Astrocyte (in vitro differentiated cells and primary cell): ENCODE data around the gene FDPS. TPM values are rescaled to one million over a fixed set of nuclear protein-coding genes. Genes with fewer than 3 reads are reported as not detected.
"Not testable (repeated sequence)": the region's sequence is repeated elsewhere in the genome, so short reads cannot be mapped to it uniquely, and the experiment has no call there.

Experiments
- DNase-seq: peaks from one replicate; pipeline ENCODE4 v3.0.0-alpha.2; 2010; ENCODE audit warnings: low read depth
- FAIRE-seq: peaks from 2 replicates; lab custom pipeline; 2011; peaks lifted over from hg19 to GRCh38; lab: Jason Lieb, UNC
- H2AFZ ChIP-seq: 2 replicates; pipeline ENCODE4 v1.6.0; 2012; ENCODE audit warnings: low read depth, low read length, inconsistent platforms
- H3K27ac ChIP-seq: 2 replicates; pipeline ENCODE4 v1.5.1; 2011; ENCODE audit warnings: low read depth, low read length, inconsistent platforms
- H3K27me3 ChIP-seq: 2 replicates; pipeline ENCODE4 v1.6.0; 2011; ENCODE audit warnings: low read length, inconsistent platforms; ENCODE audit not compliant: insufficient read depth
- H3K36me3 ChIP-seq: 2 replicates; pipeline ENCODE4 v1.5.1; 2011; ENCODE audit warnings: low read length, inconsistent platforms; ENCODE audit not compliant: insufficient read depth
- H3K4me1 ChIP-seq: 2 replicates; pipeline ENCODE4 v1.5.1; 2011; ENCODE audit warnings: low read length, inconsistent platforms; ENCODE audit not compliant: insufficient read depth
- H3K4me2 ChIP-seq: 2 replicates; pipeline ENCODE4 v1.6.0; 2012; ENCODE audit warnings: low read length, inconsistent platforms
- H3K4me3 ChIP-seq: 2 replicates; pipeline ENCODE4 v1.5.1; 2011; ENCODE audit warnings: low read depth, mild to moderate bottlenecking, low read length, inconsistent platforms; ENCODE audit not compliant: insufficient read depth
- H3K79me2 ChIP-seq: 2 replicates; pipeline ENCODE4 v1.6.0; 2012; ENCODE audit warnings: mild to moderate bottlenecking, low read length, inconsistent platforms; ENCODE audit not compliant: insufficient read depth
- H3K9ac ChIP-seq: 2 replicates; pipeline ENCODE4 v1.6.0; 2012; ENCODE audit warnings: mild to moderate bottlenecking, low read length, inconsistent platforms
- H3K9me3 ChIP-seq: 2 replicates; pipeline ENCODE4 v1.5.1; 2012; ENCODE audit warnings: low read depth, mild to moderate bottlenecking, low read length, inconsistent platforms; ENCODE audit not compliant: insufficient read depth
- H4K20me1 ChIP-seq: 2 replicates; pipeline ENCODE4 v1.6.0; 2012; ENCODE audit warnings: low read length, inconsistent platforms; ENCODE audit not compliant: insufficient read depth
- H3K27ac Mint-ChIP-seq: one replicate; pipeline ENCODE4 v1.8.0; 2021; ENCODE audit warnings: mild to moderate bottlenecking, mixed read lengths; ENCODE audit not compliant: unreplicated experiment
- H3K27me3 Mint-ChIP-seq: one replicate; pipeline ENCODE4 v1.8.0; 2021; ENCODE audit warnings: low read depth, mixed read lengths; ENCODE audit not compliant: unreplicated experiment
- H3K36me3 Mint-ChIP-seq: one replicate; pipeline ENCODE4 v1.8.0; 2021; ENCODE audit warnings: low read depth, mixed read lengths; ENCODE audit not compliant: unreplicated experiment
- H3K4me1 Mint-ChIP-seq: one replicate; pipeline ENCODE4 v1.8.0; 2021; ENCODE audit warnings: low read depth, mixed read lengths; ENCODE audit not compliant: unreplicated experiment
- H3K4me3 Mint-ChIP-seq: one replicate; pipeline ENCODE4 v1.8.0; 2021; ENCODE audit warnings: mild to moderate bottlenecking, moderate library complexity, mixed read lengths; ENCODE audit not compliant: unreplicated experiment
- H3K9me3 Mint-ChIP-seq: one replicate; pipeline ENCODE4 v1.8.0; 2021; ENCODE audit warnings: mild to moderate bottlenecking, mixed read lengths; ENCODE audit not compliant: unreplicated experiment
- CTCF ChIP-seq: IDR thresholded peaks from 2 replicates; pipeline ENCODE4 v1.5.1; 2011; ENCODE audit warnings: low read depth, mild to moderate bottlenecking, inconsistent platforms, low read length, moderate library complexity; ENCODE audit not compliant: insufficient read depth
- EZH2 ChIP-seq: IDR thresholded peaks from 2 replicates; pipeline ENCODE4 v1.6.1; 2012; ENCODE audit warnings: mild to moderate bottlenecking, low read length, inconsistent platforms; ENCODE audit not compliant: insufficient read depth
- total RNA-seq: library from RNA; stranded (reverse); gene quantifications from 2 replicates; pipeline ENCODE4 v1.2.1, GENCODE V29; 2021

FDPS gene
- total RNA-seq, 1 donor from 2014 or later = 217 TPM

- Mint-ChIP-seq H3K27ac (no peak overlapping the region), H3K9me3 (peaks cover 2% of the 10 kb centered on the region), H3K27me3 (peaks cover 17% of the 10 kb centered on the region), H3K36me3 (peaks cover 9% of the 10 kb centered on the region), H3K4me3 (no peak overlapping the region), H3K4me1 (no peaks in the 10 kb centered on the region)
- Histone ChIP-seq H3K4me2 (no peak overlapping the region), H3K4me1 (no peaks in the 10 kb centered on the region), H3K27me3 (no peaks in the 10 kb centered on the region), H3K9me3 (no peaks in the 10 kb centered on the region), H4K20me1 (no peaks in the 10 kb centered on the region), H3K4me3 (no peak overlapping the region), H3K27ac (no peak overlapping the region), H2AFZ (no peak overlapping the region), H3K79me2 (no peaks in the 10 kb centered on the region), H3K9ac (no peak overlapping the region), H3K36me3 (no peaks in the 10 kb centered on the region)
- FAIRE-seq (no peak), DNase-seq (no peak)
- TF ChIP-seq CTCF = no peak
- TF ChIP-seq EZH2 = no peak
Observed at GRCh38 chr1:155285631-155286044, 23.0 kb upstream of the FDPS start.

GRCh38 chr1:155286544-155286943, 22.1 kb upstream of the FDPS start:
- H3K36me3 ChIP-seq = no peaks in the 10 kb centered on the region
- Mint-ChIP-seq H3K4me3 (no peak overlapping the region), H3K9me3 (peaks cover 2% of the 10 kb centered on the region), H3K27me3 (peaks cover 21% of the 10 kb centered on the region), H3K36me3 (peaks cover 9% of the 10 kb centered on the region), H3K27ac (no peak overlapping the region), H3K4me1 (no peaks in the 10 kb centered on the region)
- no peaks in the 10 kb centered on the region for H4K20me1 ChIP-seq
- DNase-seq (no peak), FAIRE-seq (no peak)
- H3K27me3 ChIP-seq = no peaks in the 10 kb centered on the region
- no peaks in the 10 kb centered on the region for H3K4me1 ChIP-seq
- no peaks in the 10 kb centered on the region for H3K79me2 ChIP-seq
- H3K4me3 ChIP-seq = no peak overlapping the region
- no peak for TF ChIP-seq EZH2
- no peak for TF ChIP-seq CTCF
- H3K9me3 ChIP-seq = no peaks in the 10 kb centered on the region
- no peak overlapping the region for H2AFZ ChIP-seq
- no peak overlapping the region for H3K27ac ChIP-seq
- H3K9ac ChIP-seq = no peak overlapping the region
- no peak overlapping the region for H3K4me2 ChIP-seq

DNA sequence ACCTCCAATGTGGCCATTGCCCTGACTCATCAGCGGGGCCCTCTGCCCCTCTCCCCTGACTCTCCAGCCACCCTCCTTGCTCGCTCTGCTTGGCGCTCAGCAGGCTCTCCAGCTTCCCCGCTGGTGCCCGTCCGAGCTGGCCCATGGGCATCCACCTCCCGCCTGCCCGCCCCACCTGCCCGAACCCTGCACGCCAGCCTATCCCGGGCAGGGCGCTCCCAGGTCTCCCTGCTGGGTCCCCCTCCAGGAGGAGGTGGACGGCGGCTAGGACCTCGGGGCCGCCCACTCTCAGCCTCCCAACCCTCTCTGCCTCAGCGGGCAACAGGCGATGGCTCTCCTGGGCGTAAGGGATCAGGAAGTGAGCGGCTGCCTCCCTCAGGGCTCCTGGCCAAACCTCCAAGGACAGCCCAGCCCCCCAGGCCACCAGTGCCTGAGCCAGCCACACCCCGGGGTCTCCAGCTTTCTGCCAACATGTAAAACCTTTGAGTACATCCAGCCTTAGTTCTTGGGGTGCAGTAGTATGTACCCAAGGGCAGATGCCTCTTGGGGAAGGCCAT, 20.6 kb upstream of the FDPS start:
- peaks cover 2% of the 10 kb centered on the region for H3K9me3 Mint-ChIP-seq
- no peaks in the 10 kb centered on the region for H3K9me3 ChIP-seq
- DNase-seq (no peak), FAIRE-seq (no peak)
- H3K4me1 ChIP-seq = no peaks in the 10 kb centered on the region
- H3K79me2 ChIP-seq = no peaks in the 10 kb centered on the region
- H3K27ac ChIP-seq = no peak overlapping the region
- no peaks in the 10 kb centered on the region for H3K36me3 ChIP-seq
- H3K27me3 Mint-ChIP-seq = peaks cover 26% of the 10 kb centered on the region
- H3K27me3 ChIP-seq = peaks cover 2% of the 10 kb centered on the region
- H3K27ac Mint-ChIP-seq = no peak overlapping the region
- peaks cover 9% of the 10 kb centered on the region for H3K36me3 Mint-ChIP-seq
- no peak overlapping the region for H3K4me3 ChIP-seq
- no peak overlapping the region for H3K9ac ChIP-seq
- no peak for TF ChIP-seq EZH2
- no peak for TF ChIP-seq CTCF
- no peak overlapping the region for H3K4me2 ChIP-seq
- no peak overlapping the region for H2AFZ ChIP-seq
- no peaks in the 10 kb centered on the region for H4K20me1 ChIP-seq
- no peak overlapping the region for H3K4me3 Mint-ChIP-seq
- no peaks in the 10 kb centered on the region for H3K4me1 Mint-ChIP-seq

- DNase-seq, FAIRE-seq, H4K20me1 ChIP-seq, H3K36me3 ChIP-seq, H3K9me3 Mint-ChIP-seq, H3K27ac Mint-ChIP-seq, H3K27ac ChIP-seq, H3K79me2 ChIP-seq, H3K9me3 ChIP-seq, H3K4me3 ChIP-seq, H3K4me3 Mint-ChIP-seq, H3K9ac ChIP-seq, H2AFZ ChIP-seq, H3K4me1 Mint-ChIP-seq, H3K4me2 ChIP-seq, H3K4me1 ChIP-seq: not testable (repeated sequence)
- H3K36me3 Mint-ChIP-seq = peaks cover 10% of the 10 kb centered on the region
- H3K27me3 ChIP-seq = peaks cover 26% of the 10 kb centered on the region
- H3K27me3 Mint-ChIP-seq = peaks cover 50% of the 10 kb centered on the region
Observed at GRCh38 chr1:155291006-155291405, 17.7 kb upstream of the FDPS start.
